HG03097 (cell line): ENCODE data around the gene PARN.
"Not testable (repeated sequence)": the region's sequence is repeated elsewhere in the genome, so short reads cannot be mapped to it uniquely, and the experiment has no call there.

ENCODE experiments used
- ATAC-seq: cut with Tn5 transposase; IDR thresholded peaks from one replicate; pipeline ENCODE4 v1.9.1; 2021; ENCODE audit not compliant: unreplicated experiment, low FRiP score

The PARN gene

DNA sequence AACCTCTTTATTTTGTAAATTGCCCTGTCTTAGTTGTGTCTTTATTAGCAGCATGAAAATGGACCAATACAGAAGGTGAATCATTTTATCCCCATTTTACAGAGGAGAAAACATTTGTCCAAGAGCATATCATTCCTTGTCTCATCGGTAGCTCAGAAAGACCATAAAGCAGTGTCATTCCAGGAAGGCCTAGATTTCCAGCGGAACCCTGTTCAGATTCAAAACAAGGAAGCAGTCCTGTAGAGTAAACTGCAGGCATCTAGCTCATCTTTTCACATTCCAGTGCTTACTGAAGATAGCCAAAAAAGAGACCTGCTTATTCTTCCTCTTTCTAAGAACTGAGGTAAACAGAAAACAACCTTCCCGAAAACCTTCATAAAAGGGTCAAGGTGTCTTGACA lies 54.0 kb downstream of the PARN start:
- ATAC-seq = no peak

DNA sequence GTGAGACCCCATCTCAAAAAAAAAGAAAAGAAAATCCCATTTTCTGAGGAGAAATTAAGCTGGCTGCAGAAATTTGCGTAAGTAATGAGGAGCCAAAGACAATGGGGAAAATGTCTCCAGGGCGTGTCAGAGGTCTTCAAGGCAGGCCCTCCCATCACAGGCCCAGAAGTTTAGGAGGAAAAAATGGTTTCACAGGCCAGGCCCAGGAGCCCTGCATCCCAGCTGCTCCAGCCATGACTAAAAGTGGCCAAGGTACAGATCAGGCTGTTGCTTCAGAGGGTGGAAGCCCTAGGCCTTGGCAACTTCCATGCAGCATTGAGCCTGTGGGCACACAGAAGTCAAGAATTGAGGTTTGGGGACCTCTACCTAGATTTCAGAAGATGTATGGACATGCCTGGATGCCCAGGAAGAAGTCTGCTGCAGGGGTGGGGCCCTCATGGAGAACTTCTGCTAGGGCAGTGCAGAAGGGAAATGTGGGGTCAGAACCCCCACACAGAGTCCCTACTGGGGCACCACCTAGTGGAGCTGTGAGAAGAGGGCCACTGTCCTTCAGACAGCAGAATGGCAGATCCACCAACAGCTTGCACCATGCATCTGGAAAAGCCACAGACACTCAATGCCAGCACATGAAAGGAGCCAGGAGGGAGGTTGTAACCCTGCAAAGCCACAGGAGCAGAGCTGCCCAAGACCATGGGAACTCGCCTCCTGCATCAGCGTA lies 55.2 kb downstream of the PARN start:
- not testable (repeated sequence) for ATAC-seq

DNA sequence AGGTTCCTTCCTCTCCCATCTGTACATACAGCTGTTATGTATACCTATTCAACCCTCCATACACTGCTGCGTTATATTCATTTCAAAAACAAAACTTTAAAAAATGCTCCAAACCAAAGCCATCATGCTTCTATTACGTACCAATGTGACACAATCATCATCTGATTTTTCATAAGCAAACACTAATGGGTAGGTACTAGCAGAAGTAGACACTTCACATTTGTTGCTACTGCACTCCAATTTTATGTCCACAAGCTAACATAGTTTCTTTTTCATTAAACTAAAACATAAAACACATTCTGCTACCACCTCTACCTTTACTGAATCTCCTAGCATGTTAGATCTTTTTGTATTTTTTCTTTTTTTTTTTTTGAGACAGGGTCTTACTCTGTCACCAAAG lies 57.5 kb downstream of the PARN start:
- no peak for ATAC-seq

DNA sequence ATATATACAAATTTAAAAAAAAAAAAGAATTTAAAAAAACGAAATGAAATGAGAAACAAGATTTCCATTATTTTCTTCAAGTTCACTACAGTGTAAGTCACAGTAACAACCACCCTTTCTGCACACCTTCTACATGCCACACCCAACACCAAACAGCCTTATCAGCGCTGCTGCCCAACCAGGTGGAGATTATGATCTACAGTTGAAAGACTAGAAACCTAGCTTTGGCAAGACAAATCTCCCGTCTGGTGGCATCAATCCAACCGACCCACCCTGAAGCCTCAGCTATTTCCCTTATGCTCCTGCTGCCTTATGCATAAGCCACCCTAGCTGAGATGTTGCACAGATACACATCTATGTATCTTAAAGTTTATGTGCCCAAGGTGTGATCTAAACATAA lies 60.8 kb downstream of the PARN start:
- no peak for ATAC-seq

DNA sequence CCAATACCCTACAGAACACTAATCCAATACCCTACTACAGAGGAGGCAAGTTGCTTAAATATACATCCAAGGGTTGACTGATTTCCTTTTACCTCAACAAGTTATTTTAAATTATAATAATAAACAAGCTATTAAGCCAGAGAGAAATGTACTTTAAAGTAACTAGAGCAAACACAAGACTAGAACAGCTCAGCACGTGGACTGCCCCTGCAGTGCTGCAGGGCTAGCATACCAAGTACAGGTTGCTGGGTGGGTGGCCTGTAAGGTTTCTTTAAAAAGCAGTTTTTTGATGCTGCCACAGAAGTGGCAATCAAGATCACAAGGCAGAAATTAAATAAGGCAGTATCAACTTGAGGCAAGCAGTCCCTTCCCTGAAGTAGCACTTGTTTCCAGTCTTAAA lies 63.5 kb downstream of the PARN start:
- ATAC-seq = no peak

DNA sequence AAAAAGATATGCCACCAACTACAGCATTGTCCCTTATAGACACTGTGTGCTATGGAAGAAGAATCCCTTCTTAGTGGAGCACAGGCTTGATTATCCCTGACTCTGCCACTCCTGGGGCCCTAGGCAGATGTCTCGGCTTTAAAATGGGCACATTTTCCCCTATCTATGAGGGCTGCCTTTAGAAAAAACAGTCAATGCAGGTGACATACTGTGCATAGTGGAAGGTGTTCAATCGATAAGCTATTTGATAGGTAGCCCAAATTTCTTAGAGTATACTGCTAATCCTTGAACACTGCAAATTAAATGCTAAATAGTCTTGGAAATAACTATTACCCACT lies 64.4 kb downstream of the PARN start:
- ATAC-seq = no peak

DNA sequence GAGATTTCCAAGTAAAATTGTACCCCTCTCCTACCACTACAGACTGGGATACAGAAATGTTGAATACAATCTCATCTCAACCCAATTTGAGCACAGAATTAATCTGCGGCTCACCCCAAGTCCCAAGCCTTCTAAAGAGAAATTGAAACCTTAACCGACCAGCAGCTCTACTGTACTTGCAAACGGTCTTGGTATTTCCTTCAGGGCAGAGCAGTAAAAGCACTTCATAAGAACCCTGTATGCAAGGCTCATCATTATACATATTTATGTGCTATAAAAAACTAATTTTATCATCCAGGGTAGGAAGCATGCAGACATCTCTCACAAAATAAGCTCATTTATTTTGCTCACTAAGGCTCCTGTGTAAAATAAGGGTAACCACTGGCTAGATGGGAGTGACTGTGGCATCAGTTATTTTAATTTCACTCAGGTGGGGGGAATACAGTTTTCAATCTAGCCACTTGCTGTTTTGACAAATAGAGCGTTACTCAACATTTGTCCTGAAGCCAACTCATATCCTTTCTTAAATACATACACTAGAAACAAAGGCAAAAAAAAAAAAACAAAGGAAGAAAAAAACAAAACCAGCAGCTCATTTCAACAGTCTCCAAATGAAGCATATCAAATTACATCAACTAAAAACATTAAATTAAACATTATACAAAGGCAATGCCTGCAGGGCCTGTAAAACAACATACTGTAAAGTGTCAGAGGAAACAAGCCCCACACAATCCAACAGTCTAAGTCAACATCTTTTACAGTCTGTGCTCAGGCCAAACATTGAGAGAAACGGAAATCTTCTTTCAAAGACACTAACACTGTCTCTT lies 65.0 kb downstream of the PARN start:
- ATAC-seq = no peak

DNA sequence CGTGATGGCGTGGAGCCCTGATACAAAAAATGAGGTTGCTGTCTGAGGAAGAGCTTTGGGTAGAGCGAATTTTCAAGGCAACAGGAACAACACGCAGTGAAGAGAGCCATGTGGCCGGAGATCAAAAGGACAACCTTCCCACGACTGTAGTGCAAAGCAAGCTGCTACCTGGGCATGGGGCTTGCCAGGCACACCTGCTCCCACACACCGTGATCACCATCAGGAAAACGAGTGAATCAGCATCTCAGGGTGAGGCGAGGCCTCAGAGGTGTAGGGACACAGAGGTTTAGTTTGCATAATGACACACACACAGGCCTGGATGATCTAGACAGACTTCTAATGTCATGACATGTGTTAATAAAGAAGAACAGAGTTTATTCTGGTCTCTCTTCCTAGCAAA lies 65.7 kb downstream of the PARN start:
- no peak for ATAC-seq

DNA sequence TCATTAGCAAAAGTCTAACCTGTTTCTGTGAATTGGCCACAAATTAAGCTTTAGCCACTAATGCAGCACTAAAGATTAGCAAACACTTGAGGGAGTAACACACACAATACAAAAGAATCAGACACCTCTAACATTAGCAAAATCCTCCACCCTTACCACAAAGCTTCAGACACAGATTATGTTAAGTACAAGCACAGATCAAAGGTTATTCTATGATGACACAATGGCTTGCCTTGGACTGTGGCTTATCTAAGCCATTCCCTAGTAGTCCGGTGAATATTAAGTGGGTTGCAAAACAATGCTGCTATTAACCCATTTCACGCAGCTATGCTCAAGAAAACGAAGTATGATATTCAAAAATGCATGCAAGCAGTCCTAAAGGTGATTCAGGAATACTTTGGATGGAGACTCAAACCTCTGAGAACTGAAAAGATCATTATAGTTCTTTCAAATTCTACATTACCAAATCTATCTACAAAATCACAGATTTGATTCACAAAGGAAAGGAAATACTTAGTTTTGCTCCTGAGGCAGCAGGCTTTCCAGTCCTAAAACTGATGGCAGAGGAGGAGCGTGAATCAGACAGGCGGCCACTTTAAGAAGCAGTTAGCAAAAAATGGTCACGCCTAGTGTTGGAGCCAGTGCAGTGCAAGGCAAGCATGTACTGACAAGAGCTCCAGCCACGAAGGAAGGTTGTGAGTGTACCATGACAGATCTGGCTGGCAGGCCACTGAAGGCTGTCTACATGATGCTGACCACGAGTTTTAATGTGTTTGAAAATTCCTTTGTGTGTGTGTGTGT lies 67.2 kb downstream of the PARN start:
- ATAC-seq = no peak

DNA sequence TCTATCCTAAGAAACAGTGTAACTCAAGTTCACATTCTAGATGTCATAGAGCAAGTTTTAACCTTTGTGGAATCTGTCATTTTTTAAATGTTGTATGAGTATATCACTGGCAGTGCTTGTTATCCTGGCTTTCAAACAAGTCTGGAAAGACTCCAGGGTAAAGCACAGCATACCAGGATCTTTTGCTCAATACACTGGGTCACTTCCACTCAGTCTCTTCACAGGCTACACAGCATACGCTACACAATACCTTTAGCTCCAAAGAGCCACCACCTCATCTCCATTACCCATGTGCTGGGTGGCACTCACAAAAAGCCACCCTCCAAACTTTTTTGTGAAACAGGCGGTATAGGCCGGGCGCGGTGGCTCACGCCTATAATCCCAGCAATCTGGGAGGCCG lies 69.5 kb downstream of the PARN start:
- no peak for ATAC-seq

DNA sequence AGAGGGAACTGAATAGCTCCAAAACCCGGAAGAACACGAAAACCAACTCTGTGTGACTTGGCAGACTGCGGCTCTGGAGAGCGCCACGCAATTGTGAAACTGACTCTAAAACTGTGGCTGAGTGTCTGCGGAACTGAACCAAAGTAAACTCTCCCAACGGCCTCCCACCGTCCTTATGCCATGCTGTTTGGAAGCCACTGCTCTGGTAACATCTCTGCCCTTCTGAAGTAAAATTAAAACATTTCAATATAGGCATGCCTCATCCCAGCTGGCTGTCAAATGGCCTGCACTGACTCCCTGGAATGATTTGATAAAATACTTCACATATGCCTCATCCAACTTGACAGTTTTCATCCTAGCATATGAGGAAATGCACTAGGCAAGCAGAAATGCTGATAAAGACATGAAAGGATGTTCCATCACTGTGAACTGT lies 70.2 kb downstream of the PARN start:
- ATAC-seq = no peak

DNA sequence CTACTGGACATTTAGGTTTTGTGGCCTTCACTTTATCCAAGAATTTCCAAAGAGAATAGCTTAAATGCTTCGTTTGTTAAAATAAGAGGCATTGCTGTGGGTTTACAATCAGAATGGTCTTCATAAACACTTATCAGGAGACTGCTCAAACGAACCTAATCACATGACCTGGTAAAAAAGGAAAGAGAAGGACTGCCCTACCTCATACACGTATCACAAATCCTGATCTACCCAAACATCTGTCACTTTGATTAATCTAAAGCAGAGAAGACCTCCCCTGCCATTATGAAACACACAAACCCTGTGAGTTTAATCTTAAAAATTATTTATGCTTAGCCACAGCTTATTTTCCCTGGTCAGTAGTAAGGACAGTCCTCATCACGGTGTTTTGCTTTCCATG lies 76.6 kb downstream of the PARN start:
- no peak for ATAC-seq

DNA sequence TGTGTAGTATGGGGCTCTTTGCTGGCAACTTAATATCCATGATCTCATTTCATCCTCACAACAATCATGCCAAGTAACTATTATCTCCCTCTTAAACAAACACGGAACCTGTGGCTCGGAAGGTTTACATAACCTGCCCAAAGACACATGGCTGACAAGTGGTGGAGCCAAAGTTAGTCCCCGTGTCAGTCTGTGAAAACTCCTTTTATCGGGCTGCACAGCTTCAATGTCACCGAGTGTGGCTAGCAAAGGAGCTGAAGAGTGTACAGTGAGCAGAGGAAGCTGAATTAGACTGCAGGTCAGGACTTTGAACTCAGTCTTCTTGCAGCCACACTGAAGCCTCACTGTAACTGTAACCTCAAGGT lies 80.3 kb downstream of the PARN start:
- no peak for ATAC-seq

DNA sequence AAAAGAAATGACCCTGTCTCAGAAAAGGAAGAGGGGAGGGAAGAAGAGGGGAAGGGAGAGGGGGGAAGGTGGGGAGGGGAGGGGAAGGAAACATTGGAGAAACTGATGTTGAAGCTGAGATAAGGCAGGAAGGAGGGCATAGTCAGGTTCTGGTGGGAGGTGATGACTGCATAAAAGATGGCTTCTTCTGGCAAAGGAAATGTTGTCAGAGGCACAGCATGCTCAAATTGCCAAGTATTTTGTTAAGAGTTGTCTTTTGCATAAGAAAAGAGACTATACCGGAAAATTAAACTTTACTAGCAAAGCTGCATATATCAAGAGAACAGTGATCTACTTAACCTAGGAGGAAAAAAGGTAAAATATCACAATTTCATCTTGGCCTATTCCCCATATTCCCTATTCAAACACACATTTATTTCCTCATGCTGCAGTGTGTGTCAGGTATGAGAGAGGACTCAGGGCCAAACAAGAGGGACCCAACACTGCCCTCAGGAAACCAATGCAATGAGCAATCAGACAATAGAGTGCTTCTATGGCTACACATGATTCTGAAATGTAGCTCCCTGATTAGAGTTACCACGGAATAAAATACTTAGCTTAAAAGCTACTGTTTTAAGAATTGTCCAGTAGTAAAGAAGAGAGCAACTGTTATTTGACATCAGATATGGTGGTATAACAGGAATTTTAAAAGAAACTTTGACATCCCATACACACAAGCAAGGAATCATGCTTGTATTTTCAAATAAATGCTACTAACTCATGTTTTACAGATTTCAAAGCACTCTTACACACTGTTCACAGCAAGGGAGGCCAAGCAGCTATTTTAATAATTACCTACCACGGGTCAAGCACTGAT lies 80.9 kb downstream of the PARN start:
- no peak for ATAC-seq

DNA sequence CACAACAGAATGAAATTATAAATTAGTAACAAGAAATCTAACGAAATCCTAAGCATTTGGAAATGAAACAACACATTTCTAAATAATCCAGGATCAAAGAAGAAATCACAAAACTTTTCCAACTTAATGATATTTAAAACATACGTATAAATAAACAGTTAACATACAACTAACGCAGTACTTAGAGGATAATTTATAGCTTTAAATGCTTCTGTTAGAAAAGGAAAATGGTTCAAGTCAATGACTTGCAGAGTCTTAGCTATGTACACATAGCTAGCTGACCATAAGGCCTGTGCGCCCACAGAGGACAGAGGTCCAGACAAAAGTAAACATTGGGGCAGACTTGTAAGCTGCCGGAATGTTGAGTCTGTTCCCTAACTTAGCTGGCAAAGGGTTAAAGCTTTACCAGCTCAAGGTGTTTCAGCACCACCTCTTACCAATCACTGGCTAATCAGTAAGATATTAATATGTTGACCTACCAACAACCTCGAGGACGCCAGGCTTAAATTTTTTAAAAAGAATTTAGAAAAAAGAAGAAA lies 84.6 kb downstream of the PARN start:
- ATAC-seq = no peak

DNA sequence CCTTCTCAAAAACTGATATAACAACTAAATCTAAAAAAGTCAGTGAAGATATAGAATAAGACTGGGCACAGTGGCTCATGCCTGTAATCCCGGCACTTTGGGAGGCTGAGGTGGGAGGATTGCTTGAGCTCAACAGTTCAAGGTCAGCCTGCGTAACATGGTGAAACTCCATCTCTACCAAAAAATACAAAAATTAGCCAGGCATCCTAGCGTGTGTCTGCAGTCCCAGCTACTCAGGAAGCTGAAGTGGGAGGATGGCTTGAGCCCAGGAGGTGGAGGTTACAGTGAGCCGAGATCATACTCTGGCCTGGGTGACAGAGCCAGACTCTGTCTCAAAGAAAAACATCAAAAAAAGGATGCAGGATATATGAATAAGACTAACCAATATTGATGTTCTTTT lies 85.2 kb downstream of the PARN start:
- not testable (repeated sequence) for ATAC-seq

DNA sequence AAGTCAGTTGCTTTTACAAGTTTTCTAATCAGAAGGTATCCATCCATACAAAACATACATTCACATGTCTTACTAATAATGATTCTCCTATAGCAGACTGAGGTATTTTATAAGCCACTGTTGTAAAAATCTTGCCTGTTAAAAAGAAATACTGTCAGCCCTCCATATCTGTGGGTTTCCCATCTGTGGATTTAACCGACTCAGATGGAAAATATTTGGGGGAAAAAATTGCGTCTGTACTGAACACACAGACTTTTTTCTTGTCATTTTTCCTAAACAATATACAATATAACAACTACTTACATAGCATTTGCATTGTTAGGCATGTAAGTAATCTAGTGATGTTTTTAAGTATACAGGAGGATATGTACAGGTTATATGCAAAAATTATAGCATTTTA lies 90.4 kb downstream of the PARN start:
- no peak for ATAC-seq

DNA sequence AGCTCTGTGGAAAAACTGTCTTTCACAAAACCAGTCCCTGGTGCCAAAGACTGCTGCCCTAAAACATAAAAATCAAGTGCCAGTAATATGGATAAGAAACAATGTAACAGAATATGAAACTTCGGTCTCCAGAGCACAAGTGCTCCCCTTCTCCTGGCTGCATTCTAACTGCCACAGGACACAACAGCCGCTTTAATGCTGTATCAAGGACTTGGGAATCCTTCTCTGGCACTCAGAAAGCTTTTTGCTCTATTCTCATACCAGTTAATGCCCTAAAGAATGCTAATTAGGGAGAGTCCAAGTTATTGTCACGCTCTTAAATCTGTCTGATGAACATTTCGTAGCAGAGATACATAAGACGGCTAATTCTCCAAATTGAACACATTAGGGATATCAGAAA lies 90.9 kb downstream of the PARN start:
- ATAC-seq = no peak

DNA sequence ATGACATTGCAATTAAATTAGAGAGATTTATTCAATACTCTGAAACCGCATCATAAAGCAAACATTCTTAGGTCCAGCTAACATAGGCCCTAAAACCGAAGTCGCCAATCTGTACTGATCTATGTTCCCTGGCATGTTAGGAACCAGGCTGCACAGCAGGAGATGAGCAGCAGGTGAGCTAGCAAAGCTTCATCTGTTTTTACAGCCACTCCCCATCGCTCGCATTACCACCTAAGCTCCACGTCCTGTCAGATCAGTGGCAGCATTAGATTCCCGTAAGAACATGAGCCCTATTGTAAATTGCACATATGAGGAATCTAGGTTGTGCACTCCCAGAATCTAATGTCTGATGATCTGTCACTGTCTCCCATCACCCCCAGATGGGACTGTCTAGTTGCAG lies 91.5 kb downstream of the PARN start:
- ATAC-seq = no peak

DNA sequence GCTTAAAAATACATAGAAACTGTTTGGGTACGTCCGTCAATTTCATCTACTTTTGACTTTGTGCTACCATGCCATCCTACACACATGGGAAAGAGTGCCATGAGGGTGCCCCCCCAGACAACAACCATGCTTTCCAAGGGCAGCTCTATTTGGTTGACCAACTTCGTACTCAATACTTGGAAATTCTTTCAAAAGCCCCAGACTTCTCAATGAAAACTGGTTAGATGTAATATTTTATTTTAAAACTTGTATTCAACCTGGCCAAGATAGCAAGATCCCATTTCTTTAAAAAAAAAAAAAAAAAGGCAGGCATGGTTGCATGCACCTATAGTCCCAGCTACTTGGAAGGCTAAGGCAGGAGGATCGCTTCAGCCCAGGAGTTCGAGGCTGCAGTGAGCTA lies 98.4 kb downstream of the PARN start:
- ATAC-seq = no peak
